NOMO-1 (cell line): Measurements from ENCODE around the gene PPP6R3.

Source experiments
- DNase-seq, 2 experiments: peaks; one replicate each; lab custom pipeline; 2025; ENCODE audit not compliant: unreplicated experiment in 2 of 2; lab: John Stamatoyannopoulos, UW

Gene PPP6R3

DNA sequence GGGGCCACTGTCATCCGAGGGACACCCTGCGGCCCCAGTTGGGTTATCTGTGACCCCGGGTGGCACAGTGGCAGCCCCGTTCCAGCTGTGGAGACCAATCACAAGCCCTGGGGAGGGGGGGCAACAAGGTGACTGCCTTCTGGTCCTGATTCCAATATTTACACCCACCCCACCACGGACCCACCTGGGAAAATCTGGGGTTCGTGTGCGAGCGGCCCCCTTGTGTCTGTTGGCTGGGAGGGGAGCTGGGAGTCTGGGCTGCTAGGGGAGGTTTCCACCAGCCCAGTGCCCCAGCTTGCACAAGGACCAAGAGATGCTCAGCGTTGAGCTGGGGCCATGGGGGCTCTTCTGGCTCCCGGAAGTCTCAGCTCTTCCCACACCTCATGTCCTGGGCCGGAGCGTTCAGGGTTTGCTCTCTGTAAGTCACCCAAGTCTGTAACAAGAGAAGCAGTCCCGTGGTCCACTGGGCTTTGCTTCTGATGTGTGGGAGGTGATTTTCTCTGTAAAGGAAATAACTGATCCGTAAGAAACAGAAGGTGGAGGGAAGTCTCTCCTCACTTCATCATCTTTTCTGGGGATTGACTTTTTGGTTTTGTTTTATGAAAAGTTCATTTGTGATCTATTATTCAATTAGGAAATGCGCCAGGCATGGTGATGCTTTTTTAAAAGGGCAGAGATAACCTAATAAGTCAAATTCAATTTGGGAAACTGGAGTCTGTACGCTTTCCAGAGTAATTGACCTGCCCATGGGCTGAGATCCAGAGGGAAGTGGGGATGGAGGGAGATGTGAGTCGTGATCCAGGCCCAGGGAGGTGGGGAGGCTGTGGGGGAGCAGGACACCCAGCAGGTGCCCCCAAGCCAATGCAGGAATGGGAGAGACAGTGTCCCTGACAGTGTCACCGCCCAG lies 201.4 kb downstream of the PPP6R3 start:
- DNase-seq, result no peak

DNA sequence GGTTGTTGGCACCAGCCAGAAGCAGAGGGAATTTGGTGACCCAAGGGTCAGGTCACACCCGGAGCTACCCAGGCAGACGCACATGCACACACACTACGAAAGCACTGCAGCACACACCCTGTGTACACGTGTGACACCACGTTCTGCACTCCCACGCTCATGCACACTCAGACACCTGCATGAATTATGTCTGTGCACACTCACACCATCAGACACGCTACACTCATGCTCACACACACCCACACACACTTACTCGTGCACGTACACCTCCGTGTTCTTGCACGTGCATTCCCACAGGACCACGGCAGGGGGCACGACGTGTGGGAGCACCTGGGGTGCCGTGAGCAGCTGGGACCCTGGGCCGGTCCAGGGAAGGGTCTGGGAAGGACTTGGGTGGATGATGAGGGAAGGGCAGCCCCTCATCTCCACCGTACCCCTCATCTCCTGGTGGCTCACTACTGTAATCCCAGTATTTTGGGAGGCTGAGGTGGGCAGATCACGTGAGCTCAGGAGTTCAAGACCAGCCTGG lies 203.0 kb downstream of the PPP6R3 start:
- no peak for DNase-seq

DNA sequence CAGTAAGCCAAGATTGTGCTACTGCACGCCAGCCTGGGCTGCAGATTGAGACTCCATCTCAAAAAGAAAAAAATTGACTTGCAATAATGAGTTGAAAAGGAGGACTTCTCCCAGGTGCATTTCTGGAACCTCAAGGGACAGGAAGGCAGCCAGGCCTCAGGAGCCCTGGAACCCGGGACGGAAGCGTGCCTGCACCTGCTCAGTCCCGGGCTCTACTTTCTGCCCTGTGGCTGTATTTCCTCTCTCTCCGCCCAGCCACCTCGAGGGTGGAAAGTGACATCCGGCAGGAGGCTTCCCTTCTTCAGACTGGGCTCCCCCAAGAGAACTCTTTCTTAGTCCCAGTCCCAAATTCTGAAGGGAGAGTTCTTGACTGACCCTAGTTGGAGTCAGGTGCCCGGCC lies 203.6 kb downstream of the PPP6R3 start:
- no peak for DNase-seq

DNA sequence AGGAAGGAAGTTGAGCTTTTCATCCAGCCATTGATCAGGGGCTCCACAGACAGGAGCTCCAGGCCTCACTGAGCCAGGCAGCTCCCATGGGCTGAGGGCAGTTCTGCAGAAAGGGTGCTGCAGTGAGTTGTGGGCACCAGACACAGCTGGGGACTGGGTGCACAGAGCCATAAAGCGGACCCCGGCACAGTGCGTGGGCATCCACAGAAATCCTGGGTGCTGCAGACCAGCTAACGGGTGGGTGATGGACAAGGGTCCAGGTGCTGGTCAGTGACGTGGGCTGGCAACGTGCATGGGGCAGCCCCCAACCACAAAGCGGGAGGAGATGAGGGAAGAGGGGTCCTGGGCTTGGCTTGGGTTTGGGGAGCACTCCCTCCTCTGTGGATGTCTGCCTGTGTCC lies 204.4 kb downstream of the PPP6R3 start:
- no peak for DNase-seq
